Mesothelial cell of epicardium (in vitro differentiated cells): ENCODE results near the gene IDUA. TPM values are rescaled to one million over a fixed set of nuclear protein-coding genes. Genes with fewer than 3 reads are reported as not detected.

Experiments used
- DNase-seq, 2 experiments: peaks; one replicate each; pipeline ENCODE4 v3.0.0; 2021; ENCODE audit warnings: low spot score in 2 of 2; ENCODE audit not compliant: unreplicated experiment in 2 of 2
- H3K27ac Mint-ChIP-seq: 2 replicates; pipeline ENCODE4 v1.8.0; 2021; ENCODE audit warnings: mixed read lengths
- H3K27me3 Mint-ChIP-seq: 2 replicates; pipeline ENCODE4 v1.8.0; 2021; ENCODE audit warnings: low read depth, mixed read lengths
- H3K36me3 Mint-ChIP-seq: 2 replicates; pipeline ENCODE4 v1.8.0; 2021; ENCODE audit warnings: mixed read lengths
- H3K4me1 Mint-ChIP-seq: 2 replicates; pipeline ENCODE4 v1.8.0; 2021; ENCODE audit warnings: mixed read lengths
- H3K4me3 Mint-ChIP-seq: 2 replicates; pipeline ENCODE4 v1.8.0; 2021; ENCODE audit warnings: mild to moderate bottlenecking, moderate library complexity, mixed read lengths
- H3K9me3 Mint-ChIP-seq: 2 replicates; pipeline ENCODE4 v1.8.0; 2021; ENCODE audit warnings: mixed read lengths
- total RNA-seq: library from RNA; stranded (reverse); gene quantifications from 3 replicates; pipeline ENCODE4 v1.2.1, GENCODE V29; 2021
- TF ChIP-seq, protein P1 (sequence below): fragments of 200-600 bp; sonication (generic); IDR thresholded peaks from one replicate; pipeline ENCODE4 v1.5.0; 2021; ENCODE audit warnings: antibody characterized with exemption; ENCODE audit not compliant: unreplicated experiment

IDUA gene
- total RNA-seq, 1 donor from 2014 or later: 68.6 TPM

DNA sequence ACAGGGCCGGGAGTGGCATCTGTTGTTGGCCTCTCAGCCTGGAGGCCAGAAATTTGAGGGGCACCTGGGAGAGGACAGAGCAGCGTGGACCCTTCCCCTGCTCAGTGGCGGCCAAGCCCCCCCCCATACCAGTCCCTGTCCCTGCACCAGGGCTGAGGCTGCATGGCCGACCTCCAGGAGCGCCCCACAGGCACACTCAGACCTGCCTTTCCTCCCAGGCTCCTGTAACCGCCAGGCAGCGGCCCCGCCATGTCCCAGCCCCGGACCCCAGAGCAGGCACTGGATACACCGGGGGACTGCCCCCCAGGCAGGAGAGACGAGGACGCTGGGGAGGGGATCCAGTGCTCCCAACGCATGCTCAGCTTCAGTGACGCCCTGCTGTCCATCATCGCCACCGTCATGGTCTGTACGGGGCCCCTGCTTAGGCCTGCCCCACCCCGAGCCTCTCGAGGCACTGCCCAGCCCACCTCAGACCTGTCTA is 39.3 kb upstream of the IDUA start:
- TF ChIP-seq, protein P1, sequence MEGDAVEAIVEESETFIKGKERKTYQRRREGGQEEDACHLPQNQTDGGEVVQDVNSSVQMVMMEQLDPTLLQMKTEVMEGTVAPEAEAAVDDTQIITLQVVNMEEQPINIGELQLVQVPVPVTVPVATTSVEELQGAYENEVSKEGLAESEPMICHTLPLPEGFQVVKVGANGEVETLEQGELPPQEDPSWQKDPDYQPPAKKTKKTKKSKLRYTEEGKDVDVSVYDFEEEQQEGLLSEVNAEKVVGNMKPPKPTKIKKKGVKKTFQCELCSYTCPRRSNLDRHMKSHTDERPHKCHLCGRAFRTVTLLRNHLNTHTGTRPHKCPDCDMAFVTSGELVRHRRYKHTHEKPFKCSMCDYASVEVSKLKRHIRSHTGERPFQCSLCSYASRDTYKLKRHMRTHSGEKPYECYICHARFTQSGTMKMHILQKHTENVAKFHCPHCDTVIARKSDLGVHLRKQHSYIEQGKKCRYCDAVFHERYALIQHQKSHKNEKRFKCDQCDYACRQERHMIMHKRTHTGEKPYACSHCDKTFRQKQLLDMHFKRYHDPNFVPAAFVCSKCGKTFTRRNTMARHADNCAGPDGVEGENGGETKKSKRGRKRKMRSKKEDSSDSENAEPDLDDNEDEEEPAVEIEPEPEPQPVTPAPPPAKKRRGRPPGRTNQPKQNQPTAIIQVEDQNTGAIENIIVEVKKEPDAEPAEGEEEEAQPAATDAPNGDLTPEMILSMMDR: no peak
- no peaks in the 10 kb centered on the region for H3K9me3 Mint-ChIP-seq

DNA sequence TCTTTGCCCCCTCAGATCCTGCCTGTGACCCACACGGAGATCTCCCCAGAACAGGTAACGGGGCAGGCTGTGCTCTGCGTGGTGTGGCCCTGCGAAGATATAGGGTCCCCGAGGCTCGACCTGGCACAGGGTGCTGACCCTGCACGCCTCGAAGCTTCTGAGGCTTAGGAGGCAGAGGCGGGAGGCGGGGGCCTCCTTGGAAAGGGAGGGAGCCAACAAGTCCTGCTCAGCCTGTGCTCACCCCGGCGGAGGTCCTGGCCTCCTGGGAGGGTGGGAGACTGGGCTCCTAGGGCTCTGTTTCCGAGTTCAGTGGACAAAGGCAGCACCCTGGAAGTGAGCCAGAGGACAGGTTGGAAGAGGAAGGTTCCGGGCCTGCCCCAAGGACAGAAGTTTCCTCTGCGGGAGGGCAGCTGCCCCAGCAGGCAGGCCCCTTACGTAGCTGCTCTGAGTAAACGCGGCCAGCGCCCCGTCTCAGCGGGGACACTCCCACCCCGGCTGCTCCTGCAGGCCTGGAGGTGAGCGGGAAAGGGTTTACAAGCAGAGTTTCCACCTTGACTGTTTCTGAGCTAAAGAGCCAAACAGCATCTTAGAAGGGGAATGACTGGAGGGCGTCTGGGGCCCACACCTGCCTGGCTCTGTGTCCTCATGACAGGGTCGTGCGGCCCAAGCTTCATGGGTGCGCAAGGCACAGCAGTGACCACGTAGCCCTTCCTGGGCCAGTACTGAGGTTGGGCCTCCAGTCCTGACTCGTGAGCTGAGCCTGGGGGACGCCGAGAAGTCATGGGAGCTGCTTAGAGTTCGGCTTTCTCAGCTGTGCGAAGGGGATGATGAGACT is 38.5 kb upstream of the IDUA start:
- no peak for DNase-seq
- no peaks in the 10 kb centered on the region for H3K36me3 Mint-ChIP-seq
- H3K9me3 Mint-ChIP-seq: no peaks in the 10 kb centered on the region
- peaks cover 7% of the 10 kb centered on the region for H3K4me1 Mint-ChIP-seq
- no peak overlapping the region for H3K4me3 Mint-ChIP-seq
- TF ChIP-seq, protein P1: no peak
- peaks cover 20% of the 10 kb centered on the region for H3K27me3 Mint-ChIP-seq
- no peak overlapping the region for H3K27ac Mint-ChIP-seq

More for the DNA sequence above, 39.3 kb upstream of the IDUA start:
- DNase-seq: no peak
- H3K36me3 Mint-ChIP-seq: no peaks in the 10 kb centered on the region
- H3K27ac Mint-ChIP-seq: no peak overlapping the region
- H3K4me1 Mint-ChIP-seq: peaks cover 7% of the 10 kb centered on the region
- H3K4me3 Mint-ChIP-seq: no peak overlapping the region
- H3K27me3 Mint-ChIP-seq: peaks cover 20% of the 10 kb centered on the region

DNA sequence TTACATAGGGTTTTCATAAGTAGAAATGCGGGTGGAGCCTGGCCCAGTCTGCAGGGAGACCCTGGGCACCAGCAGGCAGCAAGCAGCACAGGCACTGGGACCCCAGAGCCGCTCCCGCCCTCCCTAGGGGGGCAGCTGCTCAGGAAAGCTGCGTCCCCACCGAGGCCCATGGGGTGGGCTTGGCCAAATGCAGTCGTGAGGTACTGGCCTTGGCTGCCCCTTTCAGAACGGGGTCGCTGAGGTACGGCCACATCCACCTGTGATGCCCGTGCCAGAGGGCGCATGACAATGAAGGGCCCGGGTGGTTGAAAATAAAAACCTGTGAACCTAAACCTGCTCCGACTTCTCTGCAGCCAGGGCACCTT is 37.9 kb upstream of the IDUA start:
- Mint-ChIP-seq H3K27ac (no peak overlapping the region), H3K36me3 (no peaks in the 10 kb centered on the region), H3K4me3 (no peak overlapping the region), H3K4me1 (peaks cover 7% of the 10 kb centered on the region), H3K9me3 (no peaks in the 10 kb centered on the region), H3K27me3 (peaks cover 20% of the 10 kb centered on the region)
- DNase-seq: no peak
- TF ChIP-seq, protein P1: no peak

DNA sequence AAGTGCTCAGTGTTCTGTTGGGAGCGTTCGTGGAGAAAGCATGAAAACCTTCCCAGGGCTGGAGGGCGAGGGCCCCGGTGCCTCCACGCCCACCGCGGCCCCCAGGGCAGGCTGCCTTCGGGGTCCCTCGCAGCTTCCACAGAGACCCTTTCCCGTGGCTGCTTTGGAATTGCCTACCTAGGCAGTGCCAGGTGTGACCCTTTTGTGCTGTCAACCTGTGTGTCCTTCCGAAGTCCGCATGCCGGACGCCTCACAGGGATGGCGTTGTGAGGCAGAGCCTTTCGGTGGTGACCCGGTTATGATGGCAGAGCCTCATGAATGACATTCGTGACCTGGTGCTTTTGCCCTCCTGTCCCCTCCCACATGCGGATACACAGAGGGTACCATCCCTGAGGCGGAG is 37.2 kb upstream of the IDUA start:
- Mint-ChIP-seq H3K36me3 (peaks cover 4% of the 10 kb centered on the region), H3K4me3 (no peak overlapping the region), H3K27ac (no peak overlapping the region), H3K4me1 (peaks cover 7% of the 10 kb centered on the region), H3K9me3 (no peaks in the 10 kb centered on the region), H3K27me3 (peaks cover 16% of the 10 kb centered on the region)
- TF ChIP-seq, protein P1: no peak
- no peak for DNase-seq

DNA sequence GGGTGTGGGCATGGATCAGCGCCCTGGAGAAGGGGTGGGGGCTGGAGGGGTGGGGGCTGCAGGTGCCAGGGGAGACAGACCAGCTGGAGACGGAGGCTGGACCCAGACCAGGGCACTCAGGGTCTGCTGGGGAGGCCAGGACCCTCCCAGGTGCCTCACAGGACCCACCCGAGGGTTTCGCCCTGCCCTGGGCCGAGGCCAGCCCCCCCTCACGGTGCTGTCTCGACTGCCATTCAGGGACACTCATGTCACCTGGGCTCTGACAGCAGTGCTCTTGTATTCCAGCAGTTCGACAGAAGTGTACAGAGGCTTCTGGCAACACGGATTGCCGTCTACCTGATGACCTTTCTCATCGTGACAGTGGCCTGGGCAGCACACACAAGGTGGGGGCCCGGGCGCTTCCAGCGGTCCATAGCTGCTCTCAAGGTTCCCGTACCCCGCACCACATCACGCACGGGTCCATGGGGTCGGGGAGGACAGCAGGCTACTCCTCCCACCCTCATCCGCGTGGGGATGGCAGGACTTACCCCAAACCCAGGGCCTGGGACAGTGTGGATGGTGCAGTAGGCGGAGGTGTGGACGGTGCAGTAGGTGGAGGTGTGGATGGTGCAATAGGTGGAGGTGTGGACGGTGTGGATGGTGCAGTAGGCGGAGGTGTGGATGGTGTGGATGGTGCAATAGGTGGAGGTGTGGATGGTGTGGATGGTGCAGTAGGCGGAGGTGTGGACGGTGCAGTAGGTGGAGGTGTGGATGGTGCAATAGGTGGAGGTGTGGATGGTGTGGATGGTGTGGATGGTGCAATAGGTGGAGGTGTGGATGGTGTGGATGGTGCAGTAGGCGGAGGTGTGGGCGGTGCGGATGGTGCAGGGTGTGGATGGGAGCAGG is 36.5 kb upstream of the IDUA start:
- H3K9me3 Mint-ChIP-seq: no peaks in the 10 kb centered on the region
- H3K4me1 Mint-ChIP-seq: peaks cover 3% of the 10 kb centered on the region
- H3K27me3 Mint-ChIP-seq: peaks cover 8% of the 10 kb centered on the region
- H3K4me3 Mint-ChIP-seq: no peak overlapping the region
- H3K27ac Mint-ChIP-seq: no peak overlapping the region
- no peak for DNase-seq
- TF ChIP-seq, protein P1: no peak
- peaks cover 7% of the 10 kb centered on the region for H3K36me3 Mint-ChIP-seq
